WTC11 (cell line): ENCODE data around the gene TNN.

Experiments
- AFF4 ChIP-seq: sonication (generic); formaldehyde crosslinking; IDR thresholded peaks from 2 replicates; pipeline ENCODE4 v1.8.1; 2023; ENCODE audit warnings: mild to moderate bottlenecking, missing genetic modification reagents, borderline replicate concordance
- ATF2 ChIP-seq: sonication (generic); formaldehyde crosslinking; IDR thresholded peaks from 2 replicates; pipeline ENCODE4 v1.8.1; 2022; ENCODE audit warnings: low read depth, missing genetic modification reagents, borderline replicate concordance
- E2F4 ChIP-seq: sonication (generic); formaldehyde crosslinking; IDR thresholded peaks from 2 replicates; pipeline ENCODE4 v1.8.1; 2022; ENCODE audit warnings: low read depth, mild to moderate bottlenecking, moderate library complexity, missing genetic modification reagents, borderline replicate concordance
- ELF4 ChIP-seq: sonication (generic); formaldehyde crosslinking; IDR thresholded peaks from 2 replicates; pipeline ENCODE4 v1.8.1; 2022; ENCODE audit warnings: low read depth, mild to moderate bottlenecking, moderate library complexity, missing genetic modification reagents

GRCh38 chr1:175167861-175168260 lies 100.2 kb downstream of the TNN start:
- no peak for TF ChIP-seq AFF4 (CRISPR knock-in tag)
- TF ChIP-seq E2F4 (CRISPR knock-in tag), result no peak
- TF ChIP-seq ATF2 (CRISPR knock-in tag), result no peak
- no peak for TF ChIP-seq ELF4 (CRISPR knock-in tag)
